RWPE1 (cell line): ENCODE measurements around the gene PDIA2.
A peak's percentile ranks its signal among the peaks of the same experiment; 100 is the strongest.

ENCODE experiments used
- CTCF ChIA-PET: fragments of 350-600 bp; sonication (Branson Sonifier 250); formaldehyde crosslinking; extraction: SDS; loops from one replicate; lab custom pipeline; 2021; lab: Yijun Ruan, JAX
- POLR2A ChIA-PET: fragments of 400-600 bp; formaldehyde crosslinking; extraction: SDS; loops from one replicate; lab custom pipeline; 2020; ENCODE audit warnings: antibody characterized with exemption; ENCODE audit not compliant: low non-redundant PET; lab: Yijun Ruan, JAX
- DNase-seq: peaks from one replicate; pipeline ENCODE4 v3.0.0; 2012; ENCODE audit warnings: low spot score
- H3K27ac ChIP-seq: fragments of 450-650 bp; 2 replicates; pipeline ENCODE4 v1.5.1; 2017
- TF ChIP-seq, protein P1 (sequence below): fragments of 450-650 bp; conservative IDR thresholded peaks from 2 replicates; pipeline ENCODE4 v1.5.1; 2017; ENCODE audit warnings: low read depth, mild to moderate bottlenecking

The PDIA2 gene

GRCh38 chr16:272633-273546 lies 10.1 kb upstream of the PDIA2 start:
- H3K27ac ChIP-seq = no peak overlapping the region
- POLR2A ChIA-PET = no interaction called here
- DNase-seq = no peak
- TF ChIP-seq, protein P1, sequence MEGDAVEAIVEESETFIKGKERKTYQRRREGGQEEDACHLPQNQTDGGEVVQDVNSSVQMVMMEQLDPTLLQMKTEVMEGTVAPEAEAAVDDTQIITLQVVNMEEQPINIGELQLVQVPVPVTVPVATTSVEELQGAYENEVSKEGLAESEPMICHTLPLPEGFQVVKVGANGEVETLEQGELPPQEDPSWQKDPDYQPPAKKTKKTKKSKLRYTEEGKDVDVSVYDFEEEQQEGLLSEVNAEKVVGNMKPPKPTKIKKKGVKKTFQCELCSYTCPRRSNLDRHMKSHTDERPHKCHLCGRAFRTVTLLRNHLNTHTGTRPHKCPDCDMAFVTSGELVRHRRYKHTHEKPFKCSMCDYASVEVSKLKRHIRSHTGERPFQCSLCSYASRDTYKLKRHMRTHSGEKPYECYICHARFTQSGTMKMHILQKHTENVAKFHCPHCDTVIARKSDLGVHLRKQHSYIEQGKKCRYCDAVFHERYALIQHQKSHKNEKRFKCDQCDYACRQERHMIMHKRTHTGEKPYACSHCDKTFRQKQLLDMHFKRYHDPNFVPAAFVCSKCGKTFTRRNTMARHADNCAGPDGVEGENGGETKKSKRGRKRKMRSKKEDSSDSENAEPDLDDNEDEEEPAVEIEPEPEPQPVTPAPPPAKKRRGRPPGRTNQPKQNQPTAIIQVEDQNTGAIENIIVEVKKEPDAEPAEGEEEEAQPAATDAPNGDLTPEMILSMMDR = no peak
- CTCF ChIA-PET = interaction anchor here (0.5 to 2.7 kb wide), 2 partner anchors 44 to 89 kb away, joined by 3 to 9 read pairs; partner anchors contain the start of gene LUC7L

GRCh38 chr16:273547-274421 lies 9.2 kb upstream of the PDIA2 start:
- ChIA-PET CTCF (interaction anchor here (0.5 to 2.7 kb wide), 3 partner anchors 32 to 88 kb away, joined by 3 to 9 read pairs (median 4); partner anchors contain the start of gene LUC7L), POLR2A (interaction anchor here (0.6 kb wide), 1 partner anchor 39 kb away, joined by 3 read pairs; the partner anchor contains the start of gene FAM234A)
- TF ChIP-seq, protein P1 = no peak
- H3K27ac ChIP-seq = no peak overlapping the region
- peak; percentile 46 for DNase-seq

DNA sequence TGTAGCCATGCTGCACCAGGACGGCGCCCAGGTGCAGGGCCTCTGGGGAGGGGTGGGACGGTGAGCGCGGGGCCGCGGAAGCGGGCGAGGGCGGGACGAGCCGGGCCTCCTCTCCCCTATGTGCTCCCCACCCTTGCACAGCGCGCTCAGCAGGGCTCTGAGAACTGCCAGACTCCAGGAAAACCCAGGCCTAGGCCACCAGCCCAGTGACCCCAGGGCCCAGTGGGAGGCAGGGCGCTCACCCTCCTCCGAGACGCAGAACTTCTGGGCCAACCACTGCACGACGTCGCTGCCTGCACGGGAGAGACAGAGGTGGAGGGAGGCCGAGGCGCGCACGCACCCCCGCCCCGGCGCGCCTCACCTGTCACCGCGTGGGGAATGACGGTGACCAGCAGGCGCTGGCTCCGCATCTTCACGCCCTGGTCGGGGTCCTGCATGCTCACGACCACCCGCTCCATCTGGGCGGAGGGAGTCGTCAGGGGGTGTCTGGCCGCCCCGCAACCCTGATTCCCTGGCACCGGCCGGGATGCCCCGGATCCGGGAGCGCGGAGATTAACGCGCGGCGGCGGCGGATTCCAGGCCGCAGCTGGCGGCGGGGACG lies 7.8 kb upstream of the PDIA2 start:
- POLR2A ChIA-PET = no interaction called here
- TF ChIP-seq, protein P1 = no peak
- CTCF ChIA-PET = interaction anchor here (2.7 kb wide), 1 partner anchor 87 kb away, joined by 9 read pairs; no protein-coding TSS in a partner anchor
- DNase-seq = no peak
- no peak overlapping the region for H3K27ac ChIP-seq

- ChIA-PET CTCF (no interaction called here), POLR2A (no interaction called here)
- TF ChIP-seq, protein P1 = no peak
- no peak within 1 kb of the TSS for H3K27ac ChIP-seq
- DNase-seq = no peak
Measured at GRCh38 chr16:275786-276232, 7.2 kb upstream of the PDIA2 start, which contains the start of gene RGS11. TSS of gene RGS11 (minus strand) at chr16:275944. CDS start at chr16:275911, 33 bp downstream.

DNA sequence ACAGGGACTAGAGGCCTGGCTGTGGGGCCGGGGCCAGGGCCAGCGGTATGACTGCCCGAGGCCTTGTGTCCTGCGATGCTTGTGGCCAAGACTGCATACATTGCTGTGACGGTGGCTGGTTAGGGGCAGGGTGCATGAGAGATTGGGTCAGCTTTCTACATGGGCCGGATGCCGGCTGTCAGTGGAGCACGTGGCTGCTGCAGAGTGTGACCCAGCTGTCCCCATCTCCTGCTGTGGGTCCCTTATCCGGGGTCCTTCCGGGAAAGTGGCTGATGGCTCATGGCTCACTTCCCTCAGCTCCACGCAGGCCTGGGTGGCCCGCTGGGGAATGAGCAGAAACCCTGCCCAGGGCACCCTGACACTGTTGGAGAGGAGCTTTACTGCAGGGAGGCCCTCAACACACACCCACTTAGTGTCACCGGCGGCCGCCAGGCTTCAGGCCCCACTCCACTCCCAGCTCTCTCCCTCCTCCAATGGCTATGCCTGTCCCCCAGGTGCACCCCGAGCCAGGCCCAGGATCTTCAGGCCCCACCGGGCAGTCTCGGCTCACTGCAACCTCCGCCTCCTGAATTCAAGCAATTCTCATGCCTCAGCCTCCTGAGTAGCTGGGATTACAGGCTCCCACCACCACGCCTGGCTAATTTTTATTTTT lies 6.4 kb upstream of the PDIA2 start:
- TF ChIP-seq, protein P1 = no peak
- ChIA-PET POLR2A (no interaction called here), CTCF (no interaction called here)
- DNase-seq = no peak
- H3K27ac ChIP-seq = no peak overlapping the region
